HPDE6-E6E7 (cell line): ENCODE results near the gene TRIP12.
"Not testable (repeated sequence)": the region's sequence is repeated elsewhere in the genome, so short reads cannot be mapped to it uniquely, and the experiment has no call there.

Experiments used
- DNase-seq: peaks from one replicate; pipeline ENCODE4 v3.0.0; 2011; ENCODE audit warnings: missing footprints; ENCODE audit errors: extremely low spot score

The TRIP12 gene

DNA sequence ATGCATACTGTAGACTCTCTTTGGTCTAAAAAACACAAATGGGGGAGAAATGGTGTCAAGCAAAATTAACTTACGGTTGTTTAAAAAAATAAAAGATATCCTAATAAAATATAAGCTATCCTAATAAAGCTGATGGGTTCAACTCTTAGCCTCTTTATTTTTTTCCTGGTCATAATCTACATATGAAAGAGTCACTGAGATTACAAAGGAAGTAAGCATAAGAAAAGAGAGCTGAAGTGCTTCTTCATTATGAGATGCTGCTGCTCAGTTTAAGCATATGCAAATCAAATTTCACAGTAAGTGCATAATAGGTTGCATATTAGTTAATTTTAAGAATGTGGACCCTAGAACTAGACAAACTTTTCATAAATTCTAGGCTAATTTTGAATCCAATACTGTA is 147.6 kb downstream of the TRIP12 start:
- no peak for DNase-seq

GRCh38 chr2:229768235-229768634 is 153.6 kb downstream of the TRIP12 start:
- no peak for DNase-seq

DNA sequence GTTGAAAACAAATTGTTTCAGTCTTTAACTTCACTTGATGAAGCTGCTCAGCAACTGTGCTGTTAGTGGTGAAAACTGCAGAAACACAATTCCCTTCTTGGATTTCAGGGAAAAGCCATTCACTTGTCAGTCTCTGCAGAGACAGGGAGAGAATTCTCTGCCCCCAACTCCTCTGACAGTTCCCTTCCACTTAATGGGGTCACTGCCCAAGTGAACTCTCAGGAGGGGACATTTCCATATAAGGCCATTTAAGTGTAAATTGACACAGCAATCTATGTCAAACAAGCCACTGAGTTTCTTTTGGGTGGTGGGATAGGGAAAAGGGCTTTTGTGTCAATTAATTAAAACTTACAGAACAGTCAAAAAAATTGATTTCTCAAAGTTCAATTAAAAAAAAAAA is 156.1 kb downstream of the TRIP12 start:
- no peak for DNase-seq

GRCh38 chr2:229761663-229762062 is 160.1 kb downstream of the TRIP12 start:
- no peak for DNase-seq

DNA sequence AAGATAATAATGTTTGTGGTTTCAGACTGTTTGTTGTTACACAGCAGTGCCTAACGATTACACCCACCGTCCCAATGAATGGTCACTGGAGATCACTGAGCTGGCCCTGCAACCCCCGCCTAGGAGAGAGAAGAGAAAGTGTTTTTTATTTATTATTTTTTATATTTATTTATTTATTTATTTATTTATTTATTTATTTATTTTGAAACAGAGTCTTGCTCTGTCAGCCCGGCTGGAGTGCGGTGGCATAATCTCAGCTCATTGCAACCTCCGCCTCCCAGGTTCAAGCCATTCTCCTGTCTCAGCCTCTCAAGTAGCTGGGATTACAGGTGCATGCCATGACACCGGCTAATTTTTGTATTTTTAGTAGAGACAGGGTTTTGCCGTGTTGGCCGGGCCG is 164.3 kb downstream of the TRIP12 start:
- not testable (repeated sequence) for DNase-seq

GRCh38 chr2:229752970-229753729 is 168.7 kb downstream of the TRIP12 start:
- DNase-seq = no peak

- DNase-seq = no peak
Measured at GRCh38 chr2:229749779-229750178, 172.0 kb downstream of the TRIP12 start.

GRCh38 chr2:229748950-229749349 is 172.9 kb downstream of the TRIP12 start:
- no peak for DNase-seq

DNA sequence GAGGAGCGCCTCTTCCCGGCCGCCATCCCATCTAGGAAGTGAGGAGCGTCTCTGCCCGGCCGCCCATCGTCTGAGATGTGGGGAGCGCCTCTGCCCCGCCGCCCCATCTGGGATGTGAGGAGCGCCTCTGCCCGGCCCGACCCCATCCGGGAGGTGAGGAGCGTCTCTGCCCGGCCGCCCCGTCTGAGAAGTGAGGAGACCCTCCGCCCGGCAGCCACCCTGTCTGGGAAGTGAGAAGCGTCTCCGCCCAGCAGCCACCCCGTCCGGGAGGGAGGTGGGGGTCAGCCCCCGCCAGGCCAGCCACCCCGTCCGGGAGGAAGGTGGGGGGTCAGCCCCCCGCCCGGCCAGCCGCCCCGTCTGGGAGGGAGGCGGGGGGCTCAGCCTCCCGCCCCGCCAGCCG is 179.1 kb downstream of the TRIP12 start:
- DNase-seq = not testable (repeated sequence)

GRCh38 chr2:229740279-229740678 is 181.5 kb downstream of the TRIP12 start:
- DNase-seq = no peak

DNA sequence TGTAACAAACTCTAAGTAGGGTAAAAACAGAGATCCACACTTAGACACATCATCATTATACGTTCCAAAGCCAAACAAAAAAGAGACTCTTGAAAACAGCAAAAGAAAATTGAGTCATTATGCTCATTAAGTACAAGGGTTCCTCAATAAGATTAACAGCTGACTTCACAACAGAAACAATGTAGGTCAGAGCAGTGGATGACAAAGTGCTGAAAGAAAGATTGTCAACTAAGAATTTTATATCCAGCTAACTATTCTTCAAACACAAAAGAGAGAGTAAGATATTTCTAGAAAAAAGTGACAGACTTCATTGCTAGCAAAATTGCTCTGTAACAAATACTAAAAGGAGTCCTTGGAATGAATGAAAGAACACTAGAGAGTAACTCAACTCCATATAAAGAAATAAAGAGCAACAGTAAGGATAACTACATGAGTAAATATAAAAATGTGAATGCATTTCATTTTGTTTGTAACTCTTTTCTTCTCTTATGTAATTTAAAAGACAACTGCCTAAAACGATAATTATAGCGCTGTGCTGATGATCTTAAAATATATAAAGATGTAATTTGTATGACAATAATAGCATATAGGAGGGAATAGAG is 183.7 kb downstream of the TRIP12 start:
- DNase-seq = no peak

DNA sequence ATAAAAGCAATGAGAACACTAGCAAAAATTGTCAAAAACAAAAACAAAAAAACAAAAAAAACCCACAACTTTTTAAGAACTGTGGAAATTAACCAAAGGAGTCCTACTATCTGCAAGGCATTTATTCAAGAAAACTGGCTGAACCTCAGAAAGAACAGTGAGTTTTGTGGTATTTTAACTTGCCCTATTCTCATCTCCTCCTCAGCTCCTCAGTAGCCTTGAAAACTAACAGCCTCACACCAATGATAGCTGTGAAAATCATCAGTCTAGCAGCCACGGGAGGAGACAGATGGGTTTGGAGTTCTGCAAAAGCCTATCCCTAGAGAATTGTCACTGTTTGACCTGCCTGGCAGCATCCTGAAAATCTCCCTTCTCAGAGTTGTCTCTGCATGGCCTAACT is 187.4 kb downstream of the TRIP12 start:
- DNase-seq = no peak

GRCh38 chr2:229733611-229734245 is 188.1 kb downstream of the TRIP12 start:
- no peak for DNase-seq

GRCh38 chr2:229732897-229733296 is 188.9 kb downstream of the TRIP12 start:
- no peak for DNase-seq

- DNase-seq = no peak
Measured at GRCh38 chr2:229731916-229732315, 189.9 kb downstream of the TRIP12 start.

GRCh38 chr2:229731363-229731762 is 190.4 kb downstream of the TRIP12 start:
- DNase-seq = no peak

DNA sequence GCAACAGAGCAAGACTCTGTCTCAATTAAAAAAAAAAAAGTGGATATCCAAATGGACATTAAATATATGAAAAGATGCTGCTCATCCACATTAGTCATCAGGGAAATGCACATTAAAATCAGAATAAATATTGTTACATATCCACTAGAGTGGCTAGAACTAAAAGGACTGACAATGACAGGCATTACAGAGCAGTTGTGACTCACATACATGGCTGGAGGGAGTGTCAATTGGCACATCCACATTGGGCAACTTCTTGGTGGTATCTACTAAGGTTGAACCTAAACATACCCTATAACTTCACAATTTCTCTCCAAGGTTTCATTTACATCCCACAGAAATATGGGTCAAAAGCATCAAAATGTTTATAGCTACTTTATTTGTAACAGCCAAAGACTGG is 193.4 kb downstream of the TRIP12 start:
- no peak for DNase-seq

- no peak for DNase-seq
Measured at GRCh38 chr2:229726643-229727042, 195.2 kb downstream of the TRIP12 start.

DNA sequence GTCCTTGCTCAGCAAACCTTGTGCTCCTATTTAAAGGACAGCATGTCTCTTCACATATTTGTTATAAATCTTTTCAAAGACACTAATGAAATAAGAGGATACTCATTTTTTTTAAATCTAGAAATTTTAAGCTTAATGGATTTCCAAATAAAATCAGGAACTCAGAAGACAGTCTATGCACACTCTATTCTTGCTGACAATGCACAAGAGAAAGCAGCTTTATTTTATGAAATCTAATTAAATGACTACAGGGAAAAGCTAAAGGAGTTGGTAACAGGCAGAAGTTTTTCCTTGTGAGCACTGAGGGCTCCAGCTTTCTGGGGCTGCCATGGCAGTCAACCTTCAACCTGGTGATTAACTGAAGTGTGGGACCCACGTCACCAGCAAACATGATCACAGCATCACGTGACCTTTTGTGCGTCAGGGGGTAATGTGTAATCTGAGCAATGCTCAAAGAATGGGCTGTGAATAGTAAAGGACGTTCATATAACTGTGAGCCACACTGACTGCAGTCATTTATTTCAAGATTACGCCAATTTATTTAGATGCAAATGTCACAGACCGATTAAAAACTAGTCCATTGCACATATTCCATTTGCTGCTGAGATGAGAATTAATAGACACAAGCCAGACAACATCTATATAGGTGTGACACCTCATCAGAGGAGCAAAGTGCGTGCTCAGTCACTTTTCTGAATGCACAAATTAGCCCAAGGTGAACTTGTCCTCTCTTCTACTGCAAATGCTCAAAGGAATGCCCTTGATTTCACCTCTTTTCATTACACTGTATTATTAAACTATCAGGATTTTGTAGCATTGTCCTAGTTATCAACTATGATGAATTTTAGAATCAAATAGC is 195.9 kb downstream of the TRIP12 start:
- DNase-seq = peak; percentile 34

- DNase-seq = not testable (repeated sequence)
Measured at GRCh38 chr2:229723192-229723591, 198.6 kb downstream of the TRIP12 start.

DNA sequence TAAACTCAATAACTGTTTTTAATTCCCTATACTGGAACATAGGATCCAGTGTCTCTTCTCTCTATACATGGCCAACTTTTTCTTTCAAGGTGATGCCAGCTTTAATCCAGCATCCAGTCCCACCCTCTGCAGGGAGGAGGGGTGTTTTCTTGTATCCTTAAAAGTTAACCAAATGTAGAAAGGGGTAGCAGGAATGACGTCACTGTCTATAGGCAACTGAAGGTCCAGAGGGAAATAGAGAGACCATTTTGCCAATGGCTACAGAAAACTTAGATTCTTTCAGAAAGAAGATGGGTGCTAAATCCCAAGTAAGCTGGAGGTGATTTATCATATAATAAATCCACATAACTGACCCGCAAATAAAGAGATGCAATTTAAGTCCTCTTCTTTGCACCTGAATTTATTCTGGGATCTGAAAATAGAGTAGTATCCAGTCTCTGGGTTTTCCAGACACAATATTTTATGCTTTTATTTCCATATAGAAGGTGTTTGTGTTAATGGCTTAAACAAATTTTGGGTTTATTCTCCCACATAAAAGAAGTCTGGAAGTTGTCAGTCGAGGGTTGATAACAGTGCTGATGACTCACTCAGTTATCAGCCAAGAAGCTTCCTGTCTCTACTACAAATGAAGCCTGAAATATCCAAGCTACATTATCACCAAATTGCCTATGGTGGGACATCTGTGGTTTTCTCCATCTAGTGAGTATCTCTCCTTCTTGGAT is 201.7 kb downstream of the TRIP12 start:
- DNase-seq = no peak
